ENCODE results near the gene EVL.

GRCh38 chr14:100073576-100074430 is 8.6 kb downstream of the EVL start:
- TF ChIP-seq CTCF (IDR thresholded peaks at IDR 0.05; ENCODE audit: insufficient read depth, low read length) (no peak), POLR2AphosphoS5 (IDR thresholded peaks at IDR 0.05; ENCODE audit: low read depth) (no peak), REST (IDR thresholded peaks at IDR 0.05; ENCODE audit: insufficient replicate concordance, low read depth) (no peak), GABPA (IDR thresholded peaks at IDR 0.05; ENCODE audit: low read depth) (no peak)

All from HL-60 (cell line).